IPS-NIHi11 (cell line): ENCODE results near the gene DDX51.

ENCODE experiments used
- DNase-seq: peaks from one replicate; pipeline ENCODE4 v3.0.0; 2012; ENCODE audit warnings: mixed read lengths, low spot score

Gene DDX51

GRCh38 chr12:132178801-132179401 lies 34.8 kb upstream of the DDX51 start:
- DNase-seq: no peak

- no peak for DNase-seq
These were observed 34.2 kb upstream of the DDX51 start for GRCh38 chr12:132178316-132178715.

DNA sequence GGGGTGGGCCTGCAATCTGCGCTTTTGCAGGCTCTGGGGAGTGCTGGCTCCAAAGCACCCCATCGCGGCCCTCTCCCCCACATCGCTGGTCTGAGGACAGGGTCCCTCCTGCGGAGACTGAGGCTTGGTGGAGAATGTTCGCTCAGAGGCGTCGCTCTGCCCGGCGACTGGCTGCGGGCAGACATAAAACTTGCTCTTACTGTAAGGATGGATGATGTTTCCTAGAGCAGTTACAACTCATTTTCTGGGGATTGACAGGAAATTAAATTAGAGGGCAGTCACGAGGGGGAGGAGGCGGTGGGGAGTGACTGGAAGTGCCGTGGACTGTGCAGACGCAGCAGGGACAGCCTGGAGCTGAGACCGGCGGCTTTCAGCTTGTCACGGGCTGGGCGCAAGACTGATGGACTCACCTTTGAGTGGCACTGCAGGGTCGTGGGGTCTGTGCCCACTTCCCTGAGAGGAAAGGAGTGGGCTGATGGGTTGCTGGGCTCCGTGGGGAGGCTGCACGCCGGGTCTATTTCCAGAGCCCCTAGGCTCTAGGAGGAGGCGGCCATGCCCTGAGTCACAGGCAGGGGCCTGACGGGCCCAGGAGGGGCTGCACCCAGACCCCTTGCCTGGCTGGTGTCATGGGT lies 32.9 kb upstream of the DDX51 start:
- DNase-seq: no peak

GRCh38 chr12:132176385-132176919 lies 32.3 kb upstream of the DDX51 start:
- no peak for DNase-seq

- DNase-seq: no peak
These were observed 31.6 kb upstream of the DDX51 start for GRCh38 chr12:132175496-132176384.

GRCh38 chr12:132174839-132175490 lies 30.8 kb upstream of the DDX51 start:
- DNase-seq: no peak

- DNase-seq: no peak
These were observed 30.1 kb upstream of the DDX51 start for GRCh38 chr12:132174015-132174838.

GRCh38 chr12:132173135-132174014 lies 29.3 kb upstream of the DDX51 start:
- DNase-seq: no peak

GRCh38 chr12:132172619-132173018 lies 28.5 kb upstream of the DDX51 start:
- DNase-seq: no peak

- DNase-seq: no peak
These were observed 27.9 kb upstream of the DDX51 start for GRCh38 chr12:132171968-132172521.

DNA sequence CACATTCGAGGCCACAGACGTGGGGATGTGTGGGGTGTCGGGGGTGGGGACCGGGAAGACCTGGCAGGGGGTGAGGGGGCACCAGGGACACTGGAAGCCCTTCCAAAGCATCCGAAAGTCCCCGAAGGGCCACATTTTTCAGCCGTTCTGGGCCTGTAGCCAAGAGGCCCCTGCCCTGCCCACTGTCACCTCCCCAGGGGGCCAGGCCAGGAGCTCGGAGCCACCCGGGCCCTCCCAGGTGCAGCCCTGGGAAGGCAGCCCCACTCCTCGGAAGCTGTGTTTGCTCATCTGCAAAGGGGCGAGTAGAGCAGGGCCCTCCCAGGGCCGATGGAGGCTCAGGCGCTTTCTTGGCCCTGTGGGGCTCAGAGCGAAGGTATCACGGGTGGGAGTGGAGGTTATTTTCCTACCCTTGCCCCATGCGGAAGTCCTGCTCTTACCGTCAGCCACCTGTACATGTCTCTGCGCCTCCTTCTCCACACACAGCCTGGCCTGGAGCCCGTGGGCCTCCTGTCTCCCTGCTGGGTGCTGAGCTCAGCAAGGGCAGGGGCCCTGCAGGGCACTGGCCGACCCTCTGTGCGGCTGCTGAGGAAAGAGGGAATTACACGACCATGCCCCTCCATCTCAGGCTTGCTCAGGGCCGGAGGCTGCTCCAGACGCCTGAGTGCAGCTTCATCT lies 27.3 kb upstream of the DDX51 start:
- DNase-seq: no peak

- DNase-seq: no peak
These were observed 26.6 kb upstream of the DDX51 start for GRCh38 chr12:132170637-132171292.

DNA sequence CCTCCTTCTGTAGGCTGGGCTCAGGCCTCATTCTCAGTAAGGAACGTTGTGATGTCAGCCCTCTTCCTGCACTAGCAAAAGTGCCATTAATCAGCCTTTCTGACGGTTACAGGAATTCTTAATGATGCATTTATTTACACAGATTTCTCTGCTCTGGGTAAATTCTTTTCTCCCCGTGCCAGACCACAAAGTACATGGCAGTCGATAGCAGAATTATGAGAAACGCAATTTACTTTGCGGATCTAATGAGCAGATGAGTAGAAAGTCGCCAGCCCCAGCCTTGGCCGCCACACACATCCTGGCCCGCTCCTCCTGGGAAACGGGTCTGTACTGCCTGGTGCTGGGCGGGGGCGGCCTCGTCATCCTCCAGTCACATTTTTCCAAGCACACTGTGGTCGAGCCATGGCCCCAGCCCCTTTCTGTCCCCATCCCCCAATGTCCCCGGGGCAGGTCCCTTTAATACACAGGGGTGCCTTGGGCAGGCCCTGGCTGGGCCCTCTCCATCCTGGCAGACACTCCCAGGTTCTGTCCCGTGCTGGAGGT lies 26.0 kb upstream of the DDX51 start:
- no peak for DNase-seq

- DNase-seq: no peak
These were observed 25.3 kb upstream of the DDX51 start for GRCh38 chr12:132169376-132169775.

- no peak for DNase-seq
These were observed 24.4 kb upstream of the DDX51 start for GRCh38 chr12:132168311-132169031.

DNA sequence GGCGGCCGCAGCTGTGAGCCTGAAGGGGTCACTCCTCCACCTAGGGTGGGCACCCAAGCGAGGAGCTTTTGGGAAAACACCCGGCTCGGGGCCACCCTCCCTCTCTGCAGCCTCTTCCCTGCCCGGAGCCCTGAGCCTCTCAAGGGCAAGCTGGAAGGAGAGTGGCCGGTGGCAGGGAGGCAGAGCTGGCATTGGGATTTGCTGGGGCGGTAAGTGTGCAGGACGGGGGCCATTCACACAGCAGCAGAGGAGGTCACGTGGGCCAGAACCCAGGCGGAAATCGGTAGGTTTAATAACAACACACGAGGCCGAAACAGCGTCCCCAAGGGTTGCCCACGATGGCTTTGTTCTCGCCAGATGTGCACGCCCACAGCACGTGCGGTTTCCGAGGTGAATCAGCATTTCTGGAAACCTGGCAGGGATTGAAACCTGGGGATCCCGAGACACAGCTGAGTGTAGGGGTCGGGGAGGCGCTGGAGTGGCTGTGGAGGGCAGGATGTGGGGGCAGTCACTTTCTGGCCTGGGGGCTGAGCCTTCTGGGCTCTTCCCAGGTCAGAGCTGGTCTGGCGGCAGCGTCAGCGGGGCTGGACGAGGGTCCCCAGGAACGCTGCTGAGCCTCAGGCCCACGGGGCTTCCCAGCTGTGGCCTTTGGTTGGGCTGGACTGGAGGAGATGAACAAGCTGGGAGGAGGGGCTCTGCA lies 23.6 kb upstream of the DDX51 start:
- no peak for DNase-seq
